GM08714 (cell line): ENCODE data around the gene DLGAP1.

Experiments
- H3K4me3 ChIP-seq: fragments of 200-500 bp; sonication (Bioruptor generic); 2 replicates; pipeline ENCODE4 v1.5.1; 2014; ENCODE audit warnings: mild to moderate bottlenecking, low read length, inconsistent platforms
- ZNF274 ChIP-seq: IDR thresholded peaks from 2 replicates; pipeline ENCODE4 v1.6.1; 2012; ENCODE audit warnings: mild to moderate bottlenecking, low read depth, low read length

The DLGAP1 gene

DNA sequence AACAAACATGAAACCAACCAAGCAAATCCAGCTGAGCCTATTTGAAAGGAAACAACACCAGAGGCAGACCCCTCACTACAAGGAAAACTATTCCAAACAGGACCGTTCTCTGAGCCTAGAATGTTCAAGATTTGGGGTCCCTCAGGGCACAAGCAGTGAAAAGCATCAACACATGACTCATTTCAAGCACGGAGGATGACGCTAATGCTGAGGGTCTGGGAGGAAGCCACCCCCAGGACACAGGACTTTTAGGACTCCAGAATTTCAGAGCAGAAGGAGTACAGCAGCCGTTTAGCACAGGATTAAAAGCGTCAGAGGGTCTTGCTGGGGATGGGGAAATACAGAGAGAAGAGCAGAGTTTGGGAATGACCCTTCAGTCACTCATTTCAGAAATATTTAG lies 168.9 kb downstream of the DLGAP1 start:
- H3K4me3 ChIP-seq, result no peak overlapping the region
- TF ChIP-seq ZNF274, result no peak

DNA sequence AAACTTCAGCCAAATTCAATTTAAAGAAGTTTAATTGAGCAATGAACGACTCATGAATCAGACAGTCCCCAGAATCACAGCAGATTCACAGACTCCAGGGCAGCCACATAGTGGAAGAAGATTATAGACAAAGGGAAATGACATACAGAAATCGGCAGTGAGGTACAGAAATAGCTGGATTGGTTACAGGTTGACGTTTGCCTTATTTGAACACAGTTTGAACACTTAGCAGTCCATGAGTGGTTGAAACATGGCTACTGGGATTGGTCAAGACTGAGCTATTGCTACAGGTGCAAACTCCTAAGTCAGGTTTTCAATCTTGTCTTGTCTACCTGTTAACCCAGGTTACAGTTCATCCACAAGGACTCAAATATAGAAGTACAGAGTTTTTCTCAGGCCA lies 169.6 kb downstream of the DLGAP1 start:
- no peak for TF ChIP-seq ZNF274
- no peak overlapping the region for H3K4me3 ChIP-seq

DNA sequence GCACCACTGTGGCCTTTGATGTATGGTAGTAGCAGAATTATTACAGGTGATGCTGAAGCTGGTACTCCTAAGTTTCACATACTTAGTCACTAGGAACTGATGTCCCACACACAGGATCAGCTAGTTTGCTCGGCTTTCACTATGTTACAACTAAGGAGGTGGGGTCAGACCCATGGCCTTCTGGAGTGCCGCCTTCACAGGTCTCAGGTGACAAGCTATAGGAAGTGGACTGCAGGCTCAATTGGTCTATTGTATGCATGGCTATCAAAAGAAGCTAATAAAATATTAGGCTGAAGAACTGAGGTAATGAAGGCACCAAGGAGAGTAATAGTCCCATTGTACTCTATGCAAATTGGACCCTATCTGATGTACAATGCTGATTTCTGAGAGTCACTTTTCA lies 170.6 kb downstream of the DLGAP1 start:
- TF ChIP-seq ZNF274, result no peak
- H3K4me3 ChIP-seq, result no peak overlapping the region

DNA sequence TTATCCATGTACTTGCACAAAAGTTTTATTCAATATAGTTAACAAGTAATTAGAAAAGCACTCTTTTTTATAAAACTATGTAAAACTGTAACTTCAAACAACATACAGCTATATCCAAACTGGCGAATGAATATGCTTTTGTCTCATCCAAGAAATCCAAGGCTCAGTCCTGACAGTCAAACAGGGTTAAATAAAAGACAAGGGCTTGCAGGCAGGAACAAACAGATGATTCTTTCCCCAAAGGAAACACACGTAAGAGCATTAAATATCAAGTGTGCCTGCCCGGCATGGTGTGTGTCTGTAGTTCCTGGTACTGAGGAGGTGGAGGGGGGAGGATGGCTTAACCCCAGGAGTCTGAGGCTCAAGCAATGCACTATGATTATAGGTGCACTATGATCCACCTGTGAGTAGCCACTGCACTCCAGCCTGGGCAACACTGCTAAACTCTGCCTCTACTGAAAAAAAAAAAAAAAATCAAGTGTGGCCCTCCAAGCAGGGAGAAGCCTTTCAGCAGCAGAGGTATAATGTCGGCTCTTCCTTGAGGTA lies 171.3 kb downstream of the DLGAP1 start:
- no peak overlapping the region for H3K4me3 ChIP-seq
- no peak for TF ChIP-seq ZNF274

DNA sequence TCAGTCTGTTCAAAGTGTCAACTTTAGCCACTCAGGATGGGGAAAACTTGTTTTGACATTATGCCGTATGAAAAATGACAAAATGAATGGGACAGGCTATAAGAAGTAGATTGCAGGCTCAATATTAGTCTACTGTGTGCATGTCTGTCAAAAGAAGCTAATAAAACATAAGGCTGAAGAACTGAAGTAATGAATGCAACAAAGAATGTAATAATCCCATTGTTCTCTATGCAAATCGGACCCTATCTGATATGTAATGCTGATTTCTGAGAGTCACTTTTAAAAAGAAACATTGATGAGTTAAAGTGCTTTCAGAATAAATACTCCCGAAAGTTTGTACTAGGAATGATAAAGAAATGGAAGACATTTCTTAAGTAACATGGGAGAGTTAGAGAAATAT lies 172.2 kb downstream of the DLGAP1 start:
- H3K4me3 ChIP-seq, result no peak overlapping the region
- TF ChIP-seq ZNF274, result no peak

DNA sequence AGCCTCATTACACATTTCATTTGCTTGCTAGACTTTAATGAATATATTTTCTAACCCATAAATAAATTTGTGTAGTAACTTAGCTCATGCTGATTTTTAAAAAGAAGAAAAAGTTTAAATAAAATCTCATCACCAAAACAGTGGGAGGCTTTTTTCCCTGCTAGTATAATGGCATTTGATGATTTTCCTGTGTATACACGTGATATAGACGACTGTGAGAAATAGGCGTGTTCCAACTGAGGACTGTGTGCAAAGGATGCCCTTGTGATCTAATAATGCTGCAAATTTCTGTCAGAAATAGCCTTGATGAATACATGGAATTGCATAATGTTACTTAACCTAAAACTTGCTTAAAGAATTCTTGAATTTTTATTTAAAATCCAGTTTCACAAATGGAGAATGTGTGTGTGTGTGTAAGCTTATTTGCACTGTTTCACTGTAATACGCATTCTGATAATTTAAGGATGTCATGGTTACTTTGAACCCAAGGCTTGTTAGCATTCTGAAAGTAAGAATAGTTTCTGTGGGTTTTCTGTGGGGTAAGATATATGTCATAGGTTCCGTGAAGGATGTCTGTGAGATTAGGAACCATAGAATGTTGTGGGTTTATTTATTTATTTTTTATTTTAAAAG lies 178.0 kb downstream of the DLGAP1 start:
- TF ChIP-seq ZNF274, result no peak
- H3K4me3 ChIP-seq, result no peak overlapping the region

DNA sequence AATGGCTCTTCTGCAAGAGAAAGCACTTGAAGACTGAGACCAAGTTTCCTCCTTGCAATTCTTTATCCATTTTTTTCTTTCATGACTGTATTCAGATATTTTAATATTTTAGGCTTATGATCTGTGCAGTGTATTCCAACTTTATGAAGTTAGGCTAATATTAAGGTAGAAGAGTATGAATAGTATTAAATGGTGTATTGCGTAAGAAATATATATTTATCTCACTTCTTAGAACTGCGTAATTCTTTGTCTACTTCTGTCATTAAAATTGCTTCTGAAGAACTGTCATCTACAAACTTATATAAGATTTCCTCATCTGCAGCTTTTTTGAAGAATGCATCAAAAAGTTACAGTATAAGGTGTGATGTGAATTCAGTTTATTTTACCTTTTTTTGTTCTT lies 183.2 kb downstream of the DLGAP1 start:
- TF ChIP-seq ZNF274, result no peak
- no peak overlapping the region for H3K4me3 ChIP-seq

DNA sequence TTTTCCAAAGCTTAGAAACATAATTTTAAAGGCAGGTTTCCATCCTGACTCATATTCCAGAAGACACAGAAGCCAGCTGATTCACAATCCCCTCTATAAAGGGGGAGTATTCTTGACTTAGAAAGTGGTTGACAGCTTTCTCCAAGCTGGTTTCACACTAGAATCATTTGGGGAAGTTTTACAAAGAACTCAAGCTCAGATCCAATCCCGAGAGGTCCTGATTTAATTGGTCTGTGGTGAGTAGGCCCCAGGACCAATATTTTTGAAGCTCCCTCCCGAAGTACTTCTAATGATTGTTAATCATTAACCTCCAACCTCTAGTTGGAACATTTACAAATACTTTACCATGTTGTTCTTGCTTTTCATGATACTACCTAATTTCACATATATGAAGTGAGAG lies 184.1 kb downstream of the DLGAP1 start:
- TF ChIP-seq ZNF274, result no peak
- no peak overlapping the region for H3K4me3 ChIP-seq

DNA sequence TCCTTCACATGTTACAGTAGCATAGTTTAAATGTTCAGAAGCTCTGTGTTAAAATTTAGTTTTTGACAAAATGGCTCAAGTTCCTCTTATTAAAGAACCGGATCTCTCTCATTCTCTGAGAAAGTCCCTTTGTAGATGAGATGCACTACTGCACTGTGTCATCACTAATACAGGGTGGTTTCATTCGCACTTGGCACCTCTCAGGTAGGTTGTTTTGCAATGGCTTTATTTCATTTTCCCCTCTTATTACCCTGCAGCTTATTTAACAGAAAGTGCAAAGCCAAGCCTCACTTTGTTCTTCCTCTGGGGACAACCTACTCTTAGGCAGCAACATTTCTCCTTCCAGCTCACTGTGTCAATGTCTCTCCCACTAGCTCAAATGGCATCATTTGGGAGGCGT lies 185.1 kb downstream of the DLGAP1 start:
- TF ChIP-seq ZNF274, result no peak
- H3K4me3 ChIP-seq, result no peak overlapping the region

DNA sequence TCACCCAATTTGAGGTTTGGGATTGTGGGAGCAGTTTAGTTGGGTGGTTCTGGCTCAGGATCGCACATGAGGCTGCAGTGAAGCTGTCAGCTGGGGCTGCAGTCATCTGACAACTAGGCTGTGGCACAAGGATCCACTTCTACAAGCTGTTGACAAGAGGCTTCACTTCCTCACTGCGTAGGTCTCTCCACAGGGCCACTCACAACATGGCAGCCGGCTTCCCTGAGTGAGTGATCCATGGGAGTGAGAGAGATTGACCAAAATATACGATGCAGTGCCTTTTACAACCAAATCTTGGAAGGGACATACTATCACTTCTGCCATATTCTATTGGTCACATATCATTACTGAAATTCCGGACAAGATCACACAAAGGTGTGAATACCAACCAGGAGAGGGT lies 187.5 kb downstream of the DLGAP1 start:
- no peak for TF ChIP-seq ZNF274

DNA sequence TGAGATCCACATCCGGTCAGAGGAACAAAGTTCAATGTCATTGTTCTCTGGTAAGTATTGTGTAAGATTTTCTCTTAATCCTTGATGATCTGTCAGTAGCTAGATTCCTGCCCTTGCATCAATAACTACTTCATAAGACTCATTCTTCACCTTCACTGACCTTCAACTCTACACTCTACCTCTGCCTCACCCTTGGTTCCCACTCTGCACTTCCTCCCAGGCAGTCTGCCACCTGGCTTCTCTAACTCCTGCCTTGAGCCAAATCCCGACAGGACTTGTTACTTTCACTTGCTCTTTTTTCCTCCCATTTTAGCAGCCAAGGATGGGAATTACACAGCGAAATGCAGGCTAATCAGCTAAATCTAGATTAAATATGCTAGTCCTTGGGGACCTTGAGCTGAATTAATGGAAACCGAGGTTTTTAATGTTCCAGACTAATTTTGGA lies 190.7 kb downstream of the DLGAP1 start:
- H3K4me3 ChIP-seq, result no peak overlapping the region

More for the DNA sequence above, 187.5 kb downstream of the DLGAP1 start:
- no peak overlapping the region for H3K4me3 ChIP-seq

DNA sequence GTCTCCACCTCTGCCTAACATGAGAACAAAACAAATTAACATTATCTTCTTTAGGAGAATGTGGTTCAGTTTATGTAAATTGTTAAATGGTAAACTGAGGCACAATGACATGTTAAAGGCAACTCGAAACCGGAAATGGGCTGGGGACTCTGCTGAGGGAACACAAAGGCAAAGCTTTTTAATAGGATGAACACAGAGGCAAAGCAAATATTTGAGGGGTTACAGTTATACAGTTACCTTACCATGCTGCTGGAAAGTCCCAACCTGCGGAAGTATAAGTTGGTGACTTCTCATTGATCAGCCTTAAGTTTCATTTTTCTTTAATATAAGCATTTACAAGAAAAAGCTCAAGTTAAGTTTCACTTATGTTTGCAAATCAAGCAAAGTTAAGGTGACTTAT lies 195.0 kb downstream of the DLGAP1 start:
- H3K4me3 ChIP-seq, result no peak overlapping the region
- no peak for TF ChIP-seq ZNF274

More for the DNA sequence above, 190.7 kb downstream of the DLGAP1 start:
- no peak for TF ChIP-seq ZNF274

DNA sequence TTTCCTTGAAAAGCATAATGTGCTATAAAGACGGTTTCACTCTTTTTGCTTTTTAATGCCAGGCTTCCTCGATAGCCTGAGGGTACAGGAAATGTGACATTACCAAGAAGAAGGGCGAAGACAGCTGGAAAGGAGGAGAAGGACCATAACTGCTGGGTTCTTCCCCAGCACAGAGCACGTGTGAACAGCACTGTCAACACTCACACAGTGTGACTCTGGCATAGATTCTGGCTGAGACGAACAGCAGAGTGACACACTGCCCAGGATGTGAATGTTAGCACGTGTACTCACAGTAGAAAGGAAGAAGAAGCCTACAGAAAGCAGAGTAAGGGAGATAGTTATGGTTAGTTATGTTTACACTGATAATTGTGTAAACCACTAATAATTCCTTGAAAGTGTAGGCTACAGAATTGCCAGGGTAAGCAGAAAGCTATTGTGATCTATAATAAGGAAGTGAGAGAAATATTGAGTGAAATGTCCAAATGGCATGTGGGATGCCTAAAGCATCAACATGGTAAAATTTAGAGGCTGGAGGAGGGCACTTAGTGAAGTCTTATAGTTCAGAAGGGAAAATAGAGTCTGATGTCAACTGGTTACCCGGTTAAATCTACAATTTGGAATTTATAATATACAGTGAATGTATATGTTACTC lies 198.2 kb downstream of the DLGAP1 start:
- no peak overlapping the region for H3K4me3 ChIP-seq
- TF ChIP-seq ZNF274, result no peak

DNA sequence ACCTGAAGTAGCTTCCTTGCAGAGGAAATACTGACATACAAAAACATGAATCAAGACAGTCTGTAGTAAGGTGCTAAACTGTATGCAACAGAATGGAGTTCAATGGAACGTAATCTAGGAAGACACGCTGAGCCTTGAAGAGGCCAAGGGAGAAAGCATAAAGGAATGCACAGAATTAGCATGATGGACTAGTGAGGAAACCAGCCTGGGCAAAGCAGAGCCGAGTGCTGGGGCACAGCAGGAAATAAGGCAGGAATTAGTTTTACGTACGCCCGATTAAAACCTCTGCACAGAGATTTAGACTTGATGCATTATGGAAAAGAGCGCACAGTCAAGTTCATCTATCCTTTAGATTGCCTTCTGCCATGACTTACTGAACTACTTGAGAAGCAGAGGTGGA lies 200.3 kb downstream of the DLGAP1 start:
- no peak overlapping the region for H3K4me3 ChIP-seq
- TF ChIP-seq ZNF274, result no peak

DNA sequence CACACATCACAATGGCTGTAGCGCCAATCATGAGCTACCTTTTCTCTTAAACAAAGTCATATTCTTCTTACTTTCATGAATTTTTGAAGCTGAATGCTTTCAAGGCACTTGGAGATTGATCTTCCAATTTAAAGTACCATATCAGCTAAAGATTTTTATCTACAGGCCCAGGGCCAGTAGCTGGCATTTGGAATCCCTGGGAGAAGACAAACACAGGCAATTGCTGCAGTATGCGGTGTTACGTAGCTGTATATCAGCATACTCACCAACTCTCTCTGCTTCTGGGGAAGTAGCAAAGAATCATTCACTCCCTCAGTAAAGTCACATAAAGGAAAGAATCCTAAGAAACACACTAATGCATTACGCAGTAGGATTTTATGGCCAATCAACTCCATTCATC lies 202.3 kb downstream of the DLGAP1 start:
- H3K4me3 ChIP-seq, result no peak overlapping the region
- no peak for TF ChIP-seq ZNF274
